K562 (cell line): Measurements from ENCODE around the gene P2RX1. TPM values are rescaled to one million over a fixed set of nuclear protein-coding genes. Genes with fewer than 3 reads are reported as not detected.
A peak's percentile ranks its signal among the peaks of the same experiment; 100 is the strongest.

ENCODE experiments used
- ATAC-seq: fragments of 200-7000 bp; cut with Tn5 transposase; 3 replicates; pipeline ENCODE4 v1.9.1; 2020; ENCODE audit warnings: moderate library complexity
- Bru-seq: library from RNA; stranded (reverse); fragments of 400-500 nt; gene quantifications from one replicate; lab custom pipeline; 2021; lab: Mats Ljungman, UMichigan
- BruChase-seq, 2 experiments: library from RNA; stranded (reverse); fragments of 400-500 nt; gene quantifications; one replicate each; lab custom pipeline; 2021; lab: Mats Ljungman, UMichigan
- BruUV-seq: library from RNA; stranded (reverse); fragments of 400-500 nt; replicated peaks from 2 replicates; lab custom pipeline; 2021; lab: Mats Ljungman, UMichigan
- CTCF ChIA-PET: fragments of 300-600 bp; formaldehyde crosslinking; extraction: SDS; loops from one replicate; lab custom pipeline; 2021; ENCODE audit warnings: low intra/inter-chr PET ratio; lab: Yijun Ruan, JAX
- POLR2A ChIA-PET: fragments of 300-600, 350-650 bp; sonication (Branson Sonifier 250); formaldehyde crosslinking; extraction: SDS; loops from one replicate; lab custom pipeline; 2021; ENCODE audit warnings: antibody characterized with exemption, inconsistent platforms; lab: Yijun Ruan, JAX
- DNase-seq, 4 experiments: peaks; one replicate each; pipeline versions ENCODE4 v3.0.0 to v3.0.0-alpha.2; 2011 to 2018; ENCODE audit warnings: low spot score in 3 of 4, mixed read lengths in 3 of 4; ENCODE audit errors: extremely low read depth in 1 of 4
- FAIRE-seq: peaks from 2 replicates; lab custom pipeline; 2011; peaks lifted over from hg19 to GRCh38; lab: Jason Lieb, UNC
- H2AFZ ChIP-seq: 2 replicates; pipeline ENCODE4 v1.6.0; 2011; ENCODE audit warnings: low read depth, low read length, control low read depth, inconsistent platforms
- H3K27ac ChIP-seq: fragments of 200-600 bp; 3 replicates; pipeline ENCODE4 v1.8.0; 2011; ENCODE audit warnings: low read depth, mild to moderate bottlenecking, control low read depth, inconsistent platforms, low read length, moderate library complexity, mixed read lengths; ENCODE audit errors: extremely low read depth
- H3K27me3 ChIP-seq, 2 experiments: fragments of 300-600 bp in 1 of 2; 2 replicates in 1 of 2; 3 replicates in 1 of 2; pipeline versions ENCODE4 v1.6.0 to v1.8.0; 2011; ENCODE audit warnings: inconsistent platforms in 2 of 2, low read length in 2 of 2, mild to moderate bottlenecking in 1 of 2, mixed read lengths in 1 of 2, moderate library complexity in 1 of 2; ENCODE audit not compliant: control insufficient read depth in 2 of 2, insufficient read depth in 2 of 2
- H3K36me3 ChIP-seq: fragments of 300-600 bp; 3 replicates; pipeline ENCODE4 v1.8.0; 2011; ENCODE audit warnings: mild to moderate bottlenecking, low read length, inconsistent platforms; ENCODE audit not compliant: control insufficient read depth, insufficient read depth
- H3K4me1 ChIP-seq, 2 experiments: fragments of 200-600 bp in 1 of 2; replicated peaks in 1 of 2; 2 replicates in 1 of 2; 3 replicates in 1 of 2; pipeline versions ENCODE4 v1.5.1 to v1.8.0; 2011; ENCODE audit warnings: inconsistent platforms in 2 of 2, low read length in 2 of 2, mild to moderate bottlenecking in 1 of 2, mixed read lengths in 1 of 2, moderate library complexity in 1 of 2; ENCODE audit not compliant: control insufficient read depth in 2 of 2, insufficient read depth in 2 of 2
- H3K4me2 ChIP-seq: 2 replicates; pipeline ENCODE4 v1.6.1; 2011; ENCODE audit warnings: low read length, control low read depth, inconsistent platforms, mixed read lengths; ENCODE audit not compliant: insufficient read depth
- H3K4me3 ChIP-seq: fragments of 200-600 bp; sonication (generic), shearing (Covaris generic); 2 replicates; pipeline ENCODE4 v1.5.1; 2016; ENCODE audit warnings: control low read depth, inconsistent platforms
- H3K79me2 ChIP-seq: fragments of 200-600 bp; 3 replicates; pipeline ENCODE4 v1.8.0; 2011; ENCODE audit warnings: low read length, inconsistent platforms; ENCODE audit not compliant: control insufficient read depth, insufficient read depth
- H3K9ac ChIP-seq, 2 experiments: 2 replicates each; pipeline versions ENCODE4 v1.6.0 to v1.6.1; 2011; ENCODE audit warnings: low read depth in 2 of 2, low read length in 2 of 2, control low read depth in 1 of 2, inconsistent platforms in 1 of 2, mild to moderate bottlenecking in 1 of 2, mixed read lengths in 1 of 2; ENCODE audit not compliant: insufficient read depth in 1 of 2
- H3K9me1 ChIP-seq: one replicate; pipeline ENCODE4 v1.6.0; 2011; ENCODE audit warnings: inconsistent platforms, mild to moderate bottlenecking, low read length, moderate library complexity; ENCODE audit not compliant: control insufficient read depth, insufficient read depth
- H3K9me3 ChIP-seq: replicated peaks from 2 replicates; pipeline ENCODE4 v1.5.1; 2011; ENCODE audit warnings: low read depth, low read length, inconsistent platforms; ENCODE audit not compliant: control insufficient read depth, insufficient read depth
- H4K20me1 ChIP-seq: replicated peaks from 2 replicates; pipeline ENCODE4 v1.6.1; 2011; ENCODE audit warnings: low read length, inconsistent platforms, mixed read lengths; ENCODE audit not compliant: control insufficient read depth, insufficient read depth
- BRCA1 ChIP-seq, 2 experiments: fragments of 450-650 bp in 1 of 2; sonication (generic) in 1 of 2; formaldehyde crosslinking in 1 of 2; IDR thresholded peaks; 2 replicates each; pipeline versions ENCODE4 v1.5.0 to v1.6.1; 2017 to 2020; ENCODE audit warnings: mild to moderate bottlenecking in 1 of 2, missing genetic modification reagents in 1 of 2
- CBFA2T3 ChIP-seq: fragments of 450-650 bp; IDR thresholded peaks from 2 replicates; pipeline ENCODE4 v1.6.1; 2017
- ELF1 ChIP-seq: fragments of 200-800 bp; sonication (Bioruptor generic); IDR thresholded peaks from 2 replicates; pipeline ENCODE4 v1.6.1; 2016; ENCODE audit warnings: missing genetic modification characterization, missing compliant biosample characterization
- GTF2E2 ChIP-seq: fragments of 200-800 bp; sonication (Bioruptor generic); IDR thresholded peaks from 2 replicates; pipeline ENCODE4 v1.6.1; 2016; ENCODE audit warnings: missing genetic modification characterization, missing compliant biosample characterization
- HDAC8 ChIP-seq: fragments of 450-650 bp; IDR thresholded peaks from 2 replicates; pipeline ENCODE4 v1.6.1; 2016; ENCODE audit warnings: mild to moderate bottlenecking, missing genetic modification characterization, moderate library complexity, missing compliant biosample characterization
- KHSRP ChIP-seq: fragments of 450-650 bp; IDR thresholded peaks from 2 replicates; pipeline ENCODE4 v1.6.1; 2017
- MAFK ChIP-seq: IDR thresholded peaks from 2 replicates; pipeline ENCODE4 v1.6.1; 2011; ENCODE audit warnings: low read length, improper control_type of control experiment
- MTA3 ChIP-seq: fragments of 450-650 bp; formaldehyde crosslinking; IDR thresholded peaks from 2 replicates; pipeline ENCODE4 v1.6.1; 2017; ENCODE audit warnings: mild to moderate bottlenecking, borderline replicate concordance
- NCOA6 ChIP-seq: fragments of 450-650 bp; IDR thresholded peaks from 2 replicates; pipeline ENCODE4 v1.6.1; 2017; ENCODE audit warnings: mild to moderate bottlenecking
- NCOR1 ChIP-seq: fragments of 450-650 bp; IDR thresholded peaks from 2 replicates; pipeline ENCODE4 v1.6.1; 2016; ENCODE audit warnings: mild to moderate bottlenecking, moderate library complexity
- NFE2 ChIP-seq: IDR thresholded peaks from 2 replicates; pipeline ENCODE4 v1.6.1; 2014; ENCODE audit warnings: antibody characterized with exemption, low read depth
- NRF1 ChIP-seq, 2 experiments: fragments of 450-650 bp; IDR thresholded peaks in 1 of 2; conservative IDR thresholded peaks in 1 of 2; 2 replicates each; pipeline ENCODE4 v1.6.1; 2014; ENCODE audit warnings: mild to moderate bottlenecking in 2 of 2
- POLR2A ChIP-seq: fragments of 450-650 bp; conservative IDR thresholded peaks from 2 replicates; pipeline ENCODE4 v1.6.1; 2016
- SRSF3 ChIP-seq: fragments of 200-400 bp; formaldehyde crosslinking; IDR thresholded peaks from 2 replicates; pipeline ENCODE4 v1.6.1; 2016; ENCODE audit warnings: mild to moderate bottlenecking, low read length, moderate library complexity; ENCODE audit not compliant: insufficient read depth
- SUPT5H ChIP-seq: fragments of 450-650 bp; IDR thresholded peaks from 2 replicates; pipeline ENCODE4 v1.6.1; 2016
- ZBTB49 ChIP-seq: sonication (generic); formaldehyde crosslinking; IDR thresholded peaks from 2 replicates; pipeline ENCODE4 v1.8.0; 2022; ENCODE audit warnings: missing genetic modification reagents, mild to moderate bottlenecking, borderline replicate concordance
- ZFX ChIP-seq: sonication (generic); formaldehyde crosslinking; IDR thresholded peaks from 2 replicates; pipeline ENCODE4 v1.8.0; 2022; ENCODE audit warnings: mild to moderate bottlenecking, missing genetic modification reagents, moderate library complexity
- WGBS: fragments of 100-300 bp; shearing (Covaris generic); methylation state at CpG from one replicate; pipeline ENCODE4 v1.1.6; 2016; ENCODE audit warnings: low coverage, mixed read lengths; ENCODE audit not compliant: insufficient coverage; ENCODE audit errors: missing lambda C conversion rate; 5-methylcytosine and 5-hydroxymethylcytosine counted together
- in situ Hi-C: fragments of 300-500 bp; cut with MboI; formaldehyde crosslinking; loops from 4 replicates; pipeline ENCODE4 v1.15.0; 2018; ENCODE audit warnings: inconsistent platforms, mixed read lengths
- intact Hi-C: fragments of 100-400 bp; cut with micrococcal nuclease; formaldehyde crosslinking; loops from 2 replicates; pipeline ENCODE4 v1.14.2; 2022
- long read RNA-seq, 3 experiments: library from polyadenylated mRNA in 2 of 3; library from RNA in 1 of 3; unstranded in 2 of 3; stranded (forward) in 1 of 3; transcript quantifications; one replicate each; pipeline ENCODE4 v2.0.0, GENCODE V29; 2019 to 2022
- polyA minus RNA-seq, 3 experiments: library from RNA; depleted of rRNA, polyadenylated mRNA; stranded (reverse); fragments of >200 nt; gene quantifications; 2 replicates each; pipeline ENCODE4 v1.2.3, GENCODE V29; 2011
- polyA plus RNA-seq, 8 experiments: library from polyadenylated mRNA; depleted of rRNA in 4 of 8; stranded (reverse) in 5 of 8; unstranded in 3 of 8; fragments of >200 nt; fragmentation: Nextera tagmentation in 2 of 8; fragmentation: Illumina TruSeq in 1 of 8; extraction: Ambion mirVana in 2 of 8; extraction: Trizol in 1 of 8; gene quantifications; 2 replicates each; pipeline versions ENCODE4 v1.2.1 to v1.2.3, GENCODE V29; 2011 to 2014; ENCODE audit warnings: inconsistent platforms in 1 of 8, missing spikeins in 1 of 8
- total RNA-seq, 7 experiments: library from RNA; depleted of rRNA in 6 of 7; stranded (reverse); fragments of >200 nt in 6 of 7; fragmentation: Illumina TruSeq in 2 of 7; extraction: Trizol in 2 of 7; gene quantifications; 2 replicates each; pipeline versions ENCODE4 v1.2.1 to v1.2.3, GENCODE V29; 2011 to 2021; ENCODE audit warnings: low replicate concordance in 1 of 7

P2RX1 gene
- total RNA-seq (2011; cell fraction: chromatin; rRNA removed; ENCODE audit: low replicate concordance), result 21.9 and 70.4 TPM in 2 replicates
- total RNA-seq (2011; cell fraction: nucleolus; rRNA removed), result 38.4 and 45.2 TPM in 2 replicates
- total RNA-seq (2011; cell fraction: nucleoplasm; rRNA removed), result 27.3 and 30.9 TPM in 2 replicates
- 13.3 and 16.0 TPM in 2 replicates for total RNA-seq (2014; rRNA removed)
- 4.9 and 6.8 TPM in 2 replicates for total RNA-seq (2014; rRNA removed; fragmentation: Illumina TruSeq; extraction: Trizol)
- 8.1 and 9.6 TPM in 2 replicates for total RNA-seq (2015; rRNA removed; fragmentation: Illumina TruSeq; extraction: Trizol)
- 15.3 and 20.3 TPM in 2 replicates for total RNA-seq (2021)
- polyA plus RNA-seq (2011; rRNA removed), result 12.2 and 13.6 TPM in 2 replicates
- 10.0 and 27.5 TPM in 2 replicates for polyA plus RNA-seq (2011; cell fraction: cytosol; rRNA removed)
- polyA plus RNA-seq (2011; cell fraction: nucleus; rRNA removed), result 41.2 and 64.7 TPM in 2 replicates
- 18.2 and 106 TPM in 2 replicates for polyA plus RNA-seq (2012)
- polyA plus RNA-seq (2014; fragmentation: Illumina TruSeq; extraction: Trizol), result 10.3 and 17.6 TPM in 2 replicates
- under 1 TPM; 0.27 to 0.66 TPM for polyA plus RNA-seq (2014; fragmentation: Nextera tagmentation; extraction: Ambion mirVana)
- polyA plus RNA-seq (2014; rRNA removed), result 18.4 and 18.8 TPM in 2 replicates
- 4.3 and 7.9 TPM in 2 replicates for polyA minus RNA-seq (2011; rRNA and poly(A)+ RNA removed)
- 3.7 and 7.2 TPM in 2 replicates for polyA minus RNA-seq (2011; cell fraction: cytosol; rRNA and poly(A)+ RNA removed)
- 12.2 and 18.7 TPM in 2 replicates for polyA minus RNA-seq (2011; cell fraction: nucleus; rRNA and poly(A)+ RNA removed)
- percentile 62 among the genes with signal in this experiment for Bru-seq, nascent RNA
- percentile 62 among the genes with signal in this experiment for BruChase-seq, experiment 1, labeled RNA remaining after a 2-hour chase
- percentile 63 among the genes with signal in this experiment for BruChase-seq, experiment 2, labeled RNA remaining after a 6-hour chase
- long read RNA-seq, experiment 1, partial matches to known transcripts, result 7 of 110 reads
- long read RNA-seq, experiment 1, other reads (novel, unspliced or antisense), result 103 of 110 reads
- long read RNA-seq, experiment 2, partial matches to known transcripts, result 1 of 13 reads
- long read RNA-seq, experiment 2, other reads (novel, unspliced or antisense), result 10 of 13 reads
- long read RNA-seq, experiment 3, partial matches to known transcripts, result 1 of 9 reads
- long read RNA-seq, experiment 3, other reads (novel, unspliced or antisense), result 8 of 9 reads

GRCh38 chr17:3915995-3916696, at the start of gene P2RX1:
Gene P2RX1, minus strand, starts transcription at chr17:3916465. Its CDS starts 240 bp downstream, at chr17:3916225.
- DNase-seq (peak; percentile 63 to 83 (median 74)), ATAC-seq (peak; percentile 68), FAIRE-seq (peak; percentile 88)
- BruUV-seq, result TSS peak; percentile 57
- ChIA-PET CTCF (no interaction called here), POLR2A (interaction anchor here (0.6 to 1.3 kb wide), 5 partner anchors 8 to 46 kb away, joined by 3 to 4 read pairs (median 3); no protein-coding TSS in a partner anchor)
- Histone ChIP-seq H3K9ac (peak within 1 kb of the TSS; percentile 74 to 90), H3K27me3 (no peaks in the 10 kb centered on the region), H3K4me2 (peak within 1 kb of the TSS; percentile 81), H3K4me3 (peak within 1 kb of the TSS; percentile 55), H3K79me2 (peaks cover 42% of the 10 kb centered on the region), H3K9me3 (no peaks in the 10 kb centered on the region), H4K20me1 (0 out of 2 replicates have a peak, but pooled peaks cover 9% of the 10 kb centered on the region), H3K4me1 (peaks cover 37 to 57% of the 10 kb centered on the region in 2 experiments), H2AFZ (peak within 1 kb of the TSS; percentile 74), H3K9me1 (peaks cover 6% of the 10 kb centered on the region), H3K27ac (peak within 1 kb of the TSS; percentile 81), H3K36me3 (peaks cover 7% of the 10 kb centered on the region; the same call in 1 of the 3 replicates)
- intact Hi-C loops, result loop anchor here (2.0 kb wide), 2 partner anchors 47 to 89 kb away; no protein-coding TSS in a partner anchor
- 14% methylated on average over 12 of the region's 28 CpGs for WGBS
- in situ Hi-C loops, result loop anchor here (10.0 kb wide), 1 partner anchor 89 kb away; no protein-coding TSS in a partner anchor
- TF ChIP-seq CBFA2T3 (peak; percentile 42), MAFK (no peak), MTA3 (0 out of 2 replicates have a peak, but pooled peaks have one; percentile 54), HDAC8 (tag) (0 out of 2 replicates have a peak, but pooled peaks have one; percentile 22), KHSRP (no peak), GTF2E2 (tag) (peak; percentile 58; the same call in 1 of the 2 replicates), ZBTB49 (CRISPR knock-in tag) (no peak), POLR2A (peak; percentile 61; the same call in 1 of the 2 replicates), NRF1 (conservative IDR thresholded peaks at IDR 0.05 in 1 of 2, IDR thresholded peaks at IDR 0.05 in 1 of 2) (0 out of 4 replicates have a peak, but pooled peaks have one; percentile 17 to 25), NCOA6 (no peak), SUPT5H (peak; percentile 61), ELF1 (tag) (no peak), ZFX (CRISPR knock-in tag) (peak; percentile 51), NCOR1 (peak; percentile 48; the same call in 1 of the 2 replicates), BRCA1 (IDR thresholded peaks at IDR 0.05) (no peak), BRCA1 (CRISPR knock-in tag; IDR thresholded peaks at IDR 0.05) (no peak), NFE2 (no peak), SRSF3 (no peak)
